Choroid plexus epithelial cell (primary cell): ENCODE data around the gene ITGA1.
A peak's percentile ranks its signal among the peaks of the same experiment; 100 is the strongest.

Experiments used
- DNase-seq: peaks from one replicate; pipeline ENCODE4 v3.0.0-alpha.2; 2010; ENCODE audit warnings: low read depth
- H3K4me3 ChIP-seq: 2 replicates; pipeline ENCODE4 v1.5.1; 2011; ENCODE audit warnings: low read depth, mild to moderate bottlenecking, control low read depth, low read length, moderate library complexity
- CTCF ChIP-seq: conservative IDR thresholded peaks from 2 replicates; pipeline ENCODE4 v1.5.1; 2011; ENCODE audit warnings: low read depth, mild to moderate bottlenecking, control low read depth, inconsistent platforms, low read length, moderate library complexity

Gene ITGA1

GRCh38 chr5:52999344-52999949 lies 211.7 kb downstream of the ITGA1 start:
- DNase-seq: peak; percentile 83
- TF ChIP-seq CTCF: no peak
- H3K4me3 ChIP-seq: no peak overlapping the region

- no peak overlapping the region for H3K4me3 ChIP-seq
- TF ChIP-seq CTCF: no peak
- DNase-seq: peak; percentile 38
Measured at GRCh38 chr5:53001541-53001940, 213.8 kb downstream of the ITGA1 start.

- no peak overlapping the region for H3K4me3 ChIP-seq
- no peak for TF ChIP-seq CTCF
- no peak for DNase-seq
Measured at GRCh38 chr5:53002491-53002890, 214.8 kb downstream of the ITGA1 start.

- no peak for DNase-seq
- no peak for TF ChIP-seq CTCF
- no peak overlapping the region for H3K4me3 ChIP-seq
Measured at GRCh38 chr5:53003144-53003543, 215.4 kb downstream of the ITGA1 start.

GRCh38 chr5:53006911-53007890 lies 219.5 kb downstream of the ITGA1 start:
- H3K4me3 ChIP-seq: no peak overlapping the region
- DNase-seq: no peak
- no peak for TF ChIP-seq CTCF

- peak; percentile 79 for DNase-seq
- no peak for TF ChIP-seq CTCF
- no peak overlapping the region for H3K4me3 ChIP-seq
Measured at GRCh38 chr5:53008751-53009150, 221.0 kb downstream of the ITGA1 start.
